Measurements from ENCODE around the gene PDIA6. TPM values are rescaled to one million over a fixed set of nuclear protein-coding genes. Genes with fewer than 3 reads are reported as not detected.
A peak's percentile ranks its signal among the peaks of the same experiment; 100 is the strongest.

PDIA6 gene
- total RNA-seq, 4 donors from 2014 or later = 81.3 to 138 (median 90.3) TPM

DNA sequence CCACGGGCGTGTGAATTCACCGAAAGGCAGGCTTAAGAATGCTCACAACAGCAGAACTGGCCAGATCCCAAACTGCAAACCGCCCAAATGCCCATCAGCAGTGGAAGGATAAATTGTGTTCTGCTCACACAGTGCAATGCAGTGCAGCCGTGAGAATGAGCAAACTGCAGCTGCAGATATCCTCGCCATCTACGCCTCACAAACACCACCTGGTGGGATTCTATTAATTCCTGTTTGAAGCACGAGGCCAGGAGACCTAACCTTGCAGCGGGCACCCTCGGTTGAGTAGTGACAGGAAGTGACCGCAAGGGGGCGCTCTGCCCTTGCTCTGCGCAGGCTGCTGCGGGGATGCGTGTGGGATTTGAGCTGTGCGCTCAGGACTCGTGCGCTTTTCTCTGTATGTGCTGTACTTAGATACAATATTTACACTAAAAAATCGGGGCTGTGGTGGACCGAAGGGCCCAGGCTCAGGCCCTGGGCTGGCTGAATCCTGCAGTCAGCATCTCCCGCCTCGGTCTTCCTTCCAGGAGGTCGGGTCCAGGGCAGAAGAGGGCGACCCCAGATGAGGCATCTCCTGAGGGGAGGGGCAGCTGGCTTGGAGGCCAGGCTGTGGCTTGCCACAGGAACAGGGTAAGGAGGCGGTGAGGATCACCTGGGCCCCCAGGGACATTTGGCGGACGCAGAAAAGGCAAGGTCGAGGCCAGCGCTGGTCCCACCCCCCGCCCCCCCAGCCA is 19.8 kb upstream of the PDIA6 start:
- H3K27ac ChIP-seq = no peak overlapping the region
- no peak overlapping the region for H3K4me3 ChIP-seq
- 16 to 29% methylated on average over 7 to 10 of the region's 30 CpGs for WGBS, 2 donors (ENCODE audit: low coverage in 1 of 2)
- peaks cover 64% of the 10 kb centered on the region for H3K27me3 ChIP-seq
- no peak for TF ChIP-seq POLR2AphosphoS5 (IDR thresholded peaks at IDR 0.05)
- peak; percentile 91 to 96 (median 94) for TF ChIP-seq CTCF (IDR thresholded peaks at IDR 0.05)
- ATAC-seq = peak; percentile 83
- peaks cover 0 to 16% (median 11%) of the 10 kb centered on the region in 3 donors for H3K4me1 ChIP-seq
- H3K36me3 ChIP-seq = no peaks in the 10 kb centered on the region
- H3K9me3 ChIP-seq = no peaks in the 10 kb centered on the region

GRCh38 chr2:10831400-10831985 is 18.9 kb upstream of the PDIA6 start:
- no peak for ATAC-seq
- peaks cover 66% of the 10 kb centered on the region for H3K27me3 ChIP-seq
- H3K4me3 ChIP-seq = no peak overlapping the region

DNA sequence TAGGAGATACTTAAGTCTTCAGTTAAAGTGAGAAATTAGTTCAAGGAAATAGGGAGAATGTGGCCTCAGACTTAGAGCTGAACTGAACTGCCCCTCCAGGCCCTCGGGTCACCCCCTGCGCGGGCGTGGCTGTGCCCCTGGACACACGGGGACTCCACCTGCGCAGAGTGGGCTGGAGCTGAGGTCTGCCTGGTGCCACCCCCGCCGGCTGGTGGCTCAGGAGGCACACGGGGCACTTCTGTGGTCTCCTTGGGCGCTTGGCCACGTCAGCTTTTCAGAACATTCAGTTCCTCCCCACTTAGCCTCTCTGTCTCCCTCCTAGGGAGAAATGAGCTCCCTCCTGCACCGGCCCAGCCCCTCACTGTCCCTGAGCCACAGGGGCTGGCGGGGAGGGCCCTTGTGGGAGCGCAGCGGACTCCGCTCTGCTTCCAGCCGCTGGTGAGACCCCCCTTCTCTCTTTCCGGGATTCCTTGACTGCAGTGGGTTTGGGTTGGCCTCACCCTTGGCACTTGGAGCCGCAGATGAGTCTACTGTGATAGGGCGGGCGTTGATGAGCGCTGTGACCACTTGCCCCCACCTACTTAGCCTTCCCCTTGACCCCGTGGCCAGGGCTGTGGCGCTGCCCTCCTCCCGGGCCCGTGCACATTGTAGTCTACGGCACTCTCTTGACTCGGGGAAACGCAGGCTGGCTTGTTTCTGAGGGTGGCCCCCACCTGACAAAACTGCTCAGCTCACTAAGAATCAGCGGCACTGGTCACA is 18.2 kb upstream of the PDIA6 start:
- ATAC-seq = no peak

More at GRCh38 chr2:10831400-10831985, 18.9 kb upstream of the PDIA6 start:
- H3K9me3 ChIP-seq = no peaks in the 10 kb centered on the region
- H3K27ac ChIP-seq = no peak overlapping the region
- peaks cover 0 to 16% (median 11%) of the 10 kb centered on the region in 3 donors for H3K4me1 ChIP-seq
- no peaks in the 10 kb centered on the region for H3K36me3 ChIP-seq
- 40 to 69% methylated on average over 2 to 9 of the region's 16 CpGs for WGBS, 2 donors (ENCODE audit: low coverage in 1 of 2)
- TF ChIP-seq EP300 (IDR thresholded peaks at IDR 0.05) (no peak), CTCF (IDR thresholded peaks at IDR 0.05) (no peak), POLR2A (IDR thresholded peaks at IDR 0.05) (no peak), POLR2AphosphoS5 (IDR thresholded peaks at IDR 0.05) (no peak)

DNA sequence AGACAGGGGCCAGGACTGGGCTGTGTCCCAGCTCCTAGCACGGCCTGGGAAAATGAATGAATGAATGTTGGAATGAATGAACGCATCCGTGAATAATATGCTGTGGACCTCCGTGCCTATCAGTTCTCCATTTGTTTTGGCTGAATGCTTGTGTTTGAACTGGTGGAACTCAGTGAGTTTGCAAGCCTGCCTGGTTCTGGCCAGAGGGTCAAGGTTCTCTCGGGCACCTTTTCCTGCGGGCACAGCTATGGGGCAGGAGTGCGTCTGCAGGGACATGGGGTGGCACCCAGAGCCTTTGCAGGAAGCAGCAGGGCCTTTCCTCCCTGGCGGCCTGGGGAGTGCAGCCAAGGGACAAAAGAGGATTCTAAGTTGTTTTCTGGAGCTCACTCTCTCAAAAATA is 17.6 kb upstream of the PDIA6 start:
- Histone ChIP-seq H3K4me1 (peaks cover 0 to 11% (median 7%) of the 10 kb centered on the region in 3 donors), H3K27me3 (peaks cover 69% of the 10 kb centered on the region), H3K4me3 (no peak overlapping the region), H3K9me3 (no peaks in the 10 kb centered on the region), H3K27ac (no peak overlapping the region), H3K36me3 (no peaks in the 10 kb centered on the region)
- 87% methylated on average over 3 of the region's 8 CpGs; no CpG with 5 or more reads in 1 of the 2 donors for WGBS, 2 donors (ENCODE audit: low coverage in 1 of 2)
- ATAC-seq = no peak
- no peak for TF ChIP-seq POLR2AphosphoS5 (IDR thresholded peaks at IDR 0.05)

More for the DNA sequence above, 18.2 kb upstream of the PDIA6 start:
- H3K4me1 ChIP-seq = peaks cover 0 to 16% (median 11%) of the 10 kb centered on the region in 3 donors
- 75 to 100% methylated on average over 4 to 11 of the region's 30 CpGs for WGBS, 2 donors (ENCODE audit: low coverage in 1 of 2)
- no peak overlapping the region for H3K27ac ChIP-seq
- peaks cover 73% of the 10 kb centered on the region for H3K27me3 ChIP-seq
- TF ChIP-seq EP300 (IDR thresholded peaks at IDR 0.05) = no peak
- TF ChIP-seq CTCF (IDR thresholded peaks at IDR 0.05) = no peak
- TF ChIP-seq POLR2A (IDR thresholded peaks at IDR 0.05) = no peak
- TF ChIP-seq POLR2AphosphoS5 (IDR thresholded peaks at IDR 0.05) = no peak
- no peaks in the 10 kb centered on the region for H3K36me3 ChIP-seq
- no peaks in the 10 kb centered on the region for H3K9me3 ChIP-seq
- H3K4me3 ChIP-seq = no peak overlapping the region

- Histone ChIP-seq H3K27me3 (peaks cover 68% of the 10 kb centered on the region), H3K4me1 (peaks cover 0 to 9% (median 5%) of the 10 kb centered on the region in 3 donors)
- ATAC-seq = no peak
Measured at GRCh38 chr2:10829299-10829698, 16.7 kb upstream of the PDIA6 start.

More at GRCh38 chr2:10829299-10829698, 16.7 kb upstream of the PDIA6 start:
- Histone ChIP-seq H3K36me3 (no peaks in the 10 kb centered on the region), H3K9me3 (no peaks in the 10 kb centered on the region), H3K4me3 (no peak overlapping the region), H3K27ac (no peak overlapping the region)
- 53 to 70% methylated on average over 2 to 3 of the region's 3 CpGs for WGBS, 2 donors (ENCODE audit: low coverage in 1 of 2)
- TF ChIP-seq CTCF (IDR thresholded peaks at IDR 0.05) (no peak), POLR2A (IDR thresholded peaks at IDR 0.05) (no peak), POLR2AphosphoS5 (IDR thresholded peaks at IDR 0.05) (no peak), EP300 (IDR thresholded peaks at IDR 0.05) (no peak)
